GM12864 (cell line): ENCODE results near the gene NELFCD.

Source experiments
- DNase-seq: peaks from one replicate; pipeline ENCODE4 v3.0.0-alpha.2; 2011; ENCODE audit warnings: low read depth
- H3K4me3 ChIP-seq: 2 replicates; pipeline ENCODE4 v1.5.1; 2011; ENCODE audit warnings: mild to moderate bottlenecking, low read depth, low read length, control low read depth
- TF ChIP-seq, protein P1 (sequence below): IDR thresholded peaks from 2 replicates; pipeline ENCODE4 v1.5.1; 2011; ENCODE audit warnings: low read depth, mild to moderate bottlenecking, moderate library complexity, low read length, control low read depth, inconsistent platforms; ENCODE audit errors: missing control alignments

Gene NELFCD

DNA sequence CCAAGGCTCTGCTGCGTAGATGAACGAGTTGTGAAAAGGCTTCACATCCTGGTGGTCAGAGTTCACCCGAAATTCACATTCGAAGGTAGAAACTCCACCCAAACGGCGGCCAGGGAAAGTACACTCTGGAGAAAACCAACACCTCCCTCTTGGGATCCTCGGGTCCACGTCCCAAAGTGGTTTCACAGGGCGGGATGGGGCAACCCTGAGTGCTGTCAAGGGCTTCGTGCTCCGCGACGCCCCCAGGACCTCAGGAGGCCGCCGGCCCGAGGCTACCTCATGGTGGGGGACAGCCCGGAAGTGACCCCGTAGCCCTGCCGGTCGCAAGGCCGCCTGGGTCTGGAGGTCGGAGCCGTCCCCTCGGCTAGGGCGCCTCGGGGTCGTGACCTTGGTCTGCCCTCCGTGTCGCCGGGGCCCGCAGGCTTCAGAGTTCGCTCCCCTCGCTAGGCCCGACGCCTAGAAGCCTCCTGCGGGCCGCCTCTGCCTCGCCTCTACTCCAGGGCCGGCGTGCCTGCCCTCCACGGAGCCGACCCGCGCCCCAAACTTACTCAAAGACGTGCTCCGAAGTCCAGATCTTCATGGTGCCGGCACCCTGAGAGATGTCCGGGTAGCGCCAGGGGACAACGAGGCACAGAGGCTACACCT lies 61.2 kb downstream of the NELFCD start, which contains the start of gene PRELID3B:
Gene PRELID3B (minus strand): TSS at position 636 of the 645 bp plus-strand sequence. CDS start 56 bp downstream, at position 580.
- TF ChIP-seq, protein P1, sequence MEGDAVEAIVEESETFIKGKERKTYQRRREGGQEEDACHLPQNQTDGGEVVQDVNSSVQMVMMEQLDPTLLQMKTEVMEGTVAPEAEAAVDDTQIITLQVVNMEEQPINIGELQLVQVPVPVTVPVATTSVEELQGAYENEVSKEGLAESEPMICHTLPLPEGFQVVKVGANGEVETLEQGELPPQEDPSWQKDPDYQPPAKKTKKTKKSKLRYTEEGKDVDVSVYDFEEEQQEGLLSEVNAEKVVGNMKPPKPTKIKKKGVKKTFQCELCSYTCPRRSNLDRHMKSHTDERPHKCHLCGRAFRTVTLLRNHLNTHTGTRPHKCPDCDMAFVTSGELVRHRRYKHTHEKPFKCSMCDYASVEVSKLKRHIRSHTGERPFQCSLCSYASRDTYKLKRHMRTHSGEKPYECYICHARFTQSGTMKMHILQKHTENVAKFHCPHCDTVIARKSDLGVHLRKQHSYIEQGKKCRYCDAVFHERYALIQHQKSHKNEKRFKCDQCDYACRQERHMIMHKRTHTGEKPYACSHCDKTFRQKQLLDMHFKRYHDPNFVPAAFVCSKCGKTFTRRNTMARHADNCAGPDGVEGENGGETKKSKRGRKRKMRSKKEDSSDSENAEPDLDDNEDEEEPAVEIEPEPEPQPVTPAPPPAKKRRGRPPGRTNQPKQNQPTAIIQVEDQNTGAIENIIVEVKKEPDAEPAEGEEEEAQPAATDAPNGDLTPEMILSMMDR, result peak; percentile 12

DNA sequence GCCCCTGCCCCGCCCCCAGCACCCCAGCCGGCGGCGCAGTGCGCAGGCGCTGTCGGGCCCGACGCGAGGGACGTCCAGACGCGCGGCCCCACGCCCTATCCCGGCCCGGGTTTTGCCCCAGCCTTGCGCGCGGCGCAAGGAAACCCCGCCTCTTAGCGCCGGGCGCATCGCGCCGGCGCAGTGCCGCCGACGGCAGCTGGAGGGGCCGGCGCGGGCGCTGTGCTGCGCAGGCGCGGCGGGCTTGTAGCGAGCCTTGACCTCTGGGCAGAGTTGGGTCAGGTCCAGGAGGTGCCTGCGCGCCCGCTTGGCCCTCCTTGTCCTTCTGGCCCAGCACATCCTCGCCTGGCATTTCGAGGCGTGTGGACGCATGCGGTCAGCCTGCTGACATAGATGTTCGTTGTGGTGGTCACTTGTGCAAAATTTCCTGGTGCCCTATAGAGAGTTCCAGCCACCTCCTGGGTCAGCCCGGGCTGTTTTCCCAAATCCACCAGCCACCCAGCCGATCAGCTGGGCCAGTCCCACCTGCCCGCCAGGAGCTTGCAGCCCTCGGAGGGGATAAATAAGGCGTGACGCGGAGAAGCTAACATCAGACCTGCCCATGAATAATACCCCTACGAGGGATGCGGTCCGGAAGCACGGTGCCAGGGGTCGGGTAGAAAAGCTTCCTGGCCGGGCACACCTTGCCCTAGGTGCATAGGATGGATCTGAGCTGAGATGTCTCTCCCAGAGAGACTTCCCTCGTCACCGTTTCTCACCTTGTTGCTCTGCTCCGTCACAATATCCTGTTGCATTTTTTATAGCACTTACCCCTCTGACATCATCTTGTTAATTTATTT lies 62.0 kb downstream of the NELFCD start:
- TF ChIP-seq, protein P1, result no peak
- peak; percentile 63 for DNase-seq

More for the DNA sequence above, 61.2 kb downstream of the NELFCD start, which contains the start of gene PRELID3B:
- no peak for DNase-seq
- H3K4me3 ChIP-seq, result peak within 1 kb of the TSS; percentile 91

DNA sequence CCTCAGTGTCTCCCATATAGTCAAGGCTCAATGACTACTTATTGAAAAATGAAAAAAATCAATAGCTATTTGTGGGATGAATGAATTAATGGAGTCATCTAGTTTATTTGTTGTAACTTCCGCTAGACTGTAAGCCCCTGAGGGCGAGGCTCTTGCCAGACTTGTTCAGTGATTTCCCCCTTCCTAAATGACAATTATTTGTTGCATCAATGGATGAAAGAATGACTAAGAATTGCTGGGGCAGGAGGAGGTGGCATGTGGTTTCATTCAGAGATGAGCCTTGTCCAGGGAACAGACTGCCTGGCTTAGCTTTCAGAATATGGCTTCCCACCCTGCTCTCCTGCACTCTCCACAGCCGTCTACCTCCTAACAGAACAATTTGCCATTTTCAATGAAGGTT lies 62.6 kb downstream of the NELFCD start:
- DNase-seq, result no peak
- TF ChIP-seq, protein P1, result no peak

More for the DNA sequence above, 62.0 kb downstream of the NELFCD start:
- H3K4me3 ChIP-seq, result peak overlapping the region; percentile 91

DNA sequence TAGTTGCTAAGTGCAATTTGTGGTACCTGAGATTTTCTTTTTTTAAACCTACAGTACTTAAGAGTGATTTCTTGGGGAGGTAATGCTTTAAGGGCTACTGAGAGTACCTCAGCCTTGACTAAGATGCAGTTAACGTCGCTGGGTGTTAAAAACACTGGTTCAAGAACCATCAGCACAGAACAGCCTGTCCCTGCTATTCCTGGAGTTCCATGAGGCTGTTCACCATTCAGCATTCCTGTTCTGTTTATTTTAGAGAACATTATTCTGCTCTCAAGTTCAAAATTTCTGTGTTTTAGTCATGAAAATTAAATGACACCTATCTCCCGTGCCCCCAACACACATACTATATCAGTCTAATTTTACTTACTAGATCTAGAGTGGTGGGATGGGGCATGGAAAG lies 63.2 kb downstream of the NELFCD start:
- H3K4me3 ChIP-seq, result no peak overlapping the region
- no peak for DNase-seq
- TF ChIP-seq, protein P1, result no peak

More for the DNA sequence above, 62.6 kb downstream of the NELFCD start:
- H3K4me3 ChIP-seq, result peak overlapping the region; percentile 78; the same call in 1 of the 2 replicates
